Stomach (tissue), 9 donors: ENCODE results near the gene LRRC4B. TPM values are rescaled to one million over a fixed set of nuclear protein-coding genes. Genes with fewer than 3 reads are reported as not detected.

ENCODE experiments used
- DNase-seq, 2 donors: peaks; one replicate each; pipeline versions ENCODE4 v3.0.0 to v3.0.0-alpha.2; 2013 to 2019
- H3K27ac ChIP-seq, 5 donors: fragments of 200-600 bp in 4 of 5; sonication (generic) in 4 of 5; one replicate each; pipeline ENCODE4 v1.5.1; 2013 to 2019; ENCODE audit warnings: mild to moderate bottlenecking in 1 of 5, moderate library complexity in 1 of 5
- H3K27me3 ChIP-seq, 3 donors: fragments of 200-600 bp; sonication (generic); one replicate each; pipeline ENCODE4 v1.5.1; 2017 to 2019; ENCODE audit warnings: mixed run types in 1 of 3
- H3K36me3 ChIP-seq, 4 donors: fragments of 200-600 bp; sonication (generic); 1 replicate in 3 of 4; 2 replicates in 1 of 4; pipeline ENCODE4 v1.5.1; 2016 to 2019
- H3K4me1 ChIP-seq, 4 donors: fragments of 200-600 bp; sonication (generic); one replicate each; pipeline ENCODE4 v1.5.1; 2016 to 2019
- H3K4me3 ChIP-seq, 4 donors: fragments of 200-600 bp; sonication (generic) in 3 of 4; one replicate each; pipeline ENCODE4 v1.5.1; 2016 to 2019; ENCODE audit warnings: mild to moderate bottlenecking in 1 of 4
- H3K9me3 ChIP-seq, 4 donors: fragments of 200-600 bp; sonication (generic); one replicate each; pipeline ENCODE4 v1.5.1; 2016 to 2019
- EP300 ChIP-seq: sonication (generic); formaldehyde crosslinking; IDR thresholded peaks from one replicate; pipeline ENCODE4 v1.6.1; 2017; ENCODE audit warnings: antibody characterized with exemption
- POLR2A ChIP-seq, 4 donors: fragments of 450-650 bp; IDR thresholded peaks; one replicate each; pipeline ENCODE4 v1.6.1; 2016; ENCODE audit warnings: antibody characterized with exemption in 4 of 4, control low read depth in 2 of 4, mild to moderate bottlenecking in 1 of 4, moderate library complexity in 1 of 4
- POLR2AphosphoS5 ChIP-seq, 3 donors: sonication (generic); formaldehyde crosslinking; IDR thresholded peaks; one replicate each; pipeline ENCODE4 v1.6.1; 2016; ENCODE audit warnings: antibody characterized with exemption in 3 of 3
- WGBS, 5 donors: extraction: QIAGEN DNeasy Blood & Tissue Kit in 3 of 5; methylation state at CpG; one replicate each; pipeline versions ENCODE4 v1.1.5 to v1.1.7; 2013 to 2018; 5-methylcytosine and 5-hydroxymethylcytosine counted together
- intact Hi-C: fragments of 100-400 bp; cut with DNase I; formaldehyde crosslinking; loops from one replicate; pipeline ENCODE4 v1.15.1; 2023; ENCODE audit warnings: low total_unique reads
- polyA plus RNA-seq, 3 donors: library from polyadenylated mRNA; stranded (reverse); fragments of 200-250 nt; gene quantifications; one replicate each; pipeline ENCODE4 v1.2.3, GENCODE V29; 2013
- total RNA-seq, 5 donors: library from RNA; depleted of rRNA; stranded (reverse); fragments of >200 nt; gene quantifications; one replicate each; pipeline versions ENCODE4 v1.1.0 to v1.2.3, GENCODE V29; 2014 to 2016
- TF ChIP-seq, protein P1 (sequence below), 7 experiments: fragments of 450-650 bp in 4 of 7; fragments of 200-600 bp in 3 of 7; sonication (generic) in 3 of 7; IDR thresholded peaks; one replicate each; pipeline ENCODE4 v1.5.1; 2016 to 2019; ENCODE audit warnings: antibody characterized with exemption in 7 of 7, control low read depth in 2 of 7, mild to moderate bottlenecking in 1 of 7
- donor health status: healthy with polysubstance abuse.
- donor health status: Bipolar disorder and iron deficiency.
- donor health status: healthy.

The LRRC4B gene
- total and polyA plus RNA-seq, 8 donors, result 0.45 to 4.4 (median 1.5) TPM; not detected in 1

- intact Hi-C loops, result no loop called here
- H3K36me3 ChIP-seq, result peaks cover 0 to 17% (median 2%) of the 10 kb centered on the region in 4 donors
- 94 to 96% (median 94%) methylated on average over 51 to 87 of the region's 87 CpGs for WGBS, 5 donors
- no peak overlapping the region for H3K27ac ChIP-seq
- no peak for DNase-seq
- no peaks in the 10 kb centered on the region for H3K4me1 ChIP-seq
- H3K27me3 ChIP-seq, result peaks cover 0 to 15% (median 6%) of the 10 kb centered on the region in 3 donors
- no peak overlapping the region for H3K4me3 ChIP-seq
- TF ChIP-seq EP300 (no peak), POLR2AphosphoS5 (IDR thresholded peaks at IDR 0.05) (no peak), POLR2A (IDR thresholded peaks at IDR 0.05) (no peak)
- TF ChIP-seq, protein P1, sequence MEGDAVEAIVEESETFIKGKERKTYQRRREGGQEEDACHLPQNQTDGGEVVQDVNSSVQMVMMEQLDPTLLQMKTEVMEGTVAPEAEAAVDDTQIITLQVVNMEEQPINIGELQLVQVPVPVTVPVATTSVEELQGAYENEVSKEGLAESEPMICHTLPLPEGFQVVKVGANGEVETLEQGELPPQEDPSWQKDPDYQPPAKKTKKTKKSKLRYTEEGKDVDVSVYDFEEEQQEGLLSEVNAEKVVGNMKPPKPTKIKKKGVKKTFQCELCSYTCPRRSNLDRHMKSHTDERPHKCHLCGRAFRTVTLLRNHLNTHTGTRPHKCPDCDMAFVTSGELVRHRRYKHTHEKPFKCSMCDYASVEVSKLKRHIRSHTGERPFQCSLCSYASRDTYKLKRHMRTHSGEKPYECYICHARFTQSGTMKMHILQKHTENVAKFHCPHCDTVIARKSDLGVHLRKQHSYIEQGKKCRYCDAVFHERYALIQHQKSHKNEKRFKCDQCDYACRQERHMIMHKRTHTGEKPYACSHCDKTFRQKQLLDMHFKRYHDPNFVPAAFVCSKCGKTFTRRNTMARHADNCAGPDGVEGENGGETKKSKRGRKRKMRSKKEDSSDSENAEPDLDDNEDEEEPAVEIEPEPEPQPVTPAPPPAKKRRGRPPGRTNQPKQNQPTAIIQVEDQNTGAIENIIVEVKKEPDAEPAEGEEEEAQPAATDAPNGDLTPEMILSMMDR (IDR thresholded peaks at IDR 0.05), result no peak
- H3K9me3 ChIP-seq, result no peaks in the 10 kb centered on the region
Measured at GRCh38 chr19:50518091-50519005, 49.9 kb downstream of the LRRC4B start.

- 92 to 98% (median 96%) methylated on average over 17 to 37 of the region's 37 CpGs for WGBS, 5 donors
- Histone ChIP-seq H3K27me3 (peaks cover 0 to 15% (median 6%) of the 10 kb centered on the region in 3 donors), H3K4me1 (no peaks in the 10 kb centered on the region), H3K36me3 (peaks cover 0 to 17% (median 2%) of the 10 kb centered on the region in 4 donors), H3K9me3 (no peaks in the 10 kb centered on the region), H3K4me3 (no peak overlapping the region), H3K27ac (no peak overlapping the region)
- TF ChIP-seq POLR2A (IDR thresholded peaks at IDR 0.05) (no peak), POLR2AphosphoS5 (IDR thresholded peaks at IDR 0.05) (no peak), EP300 (no peak)
- TF ChIP-seq, protein P1 (IDR thresholded peaks at IDR 0.05), result no peak
- no peak for DNase-seq
- intact Hi-C loops, result no loop called here
Measured at GRCh38 chr19:50517704-50518075, 50.5 kb downstream of the LRRC4B start.

DNA sequence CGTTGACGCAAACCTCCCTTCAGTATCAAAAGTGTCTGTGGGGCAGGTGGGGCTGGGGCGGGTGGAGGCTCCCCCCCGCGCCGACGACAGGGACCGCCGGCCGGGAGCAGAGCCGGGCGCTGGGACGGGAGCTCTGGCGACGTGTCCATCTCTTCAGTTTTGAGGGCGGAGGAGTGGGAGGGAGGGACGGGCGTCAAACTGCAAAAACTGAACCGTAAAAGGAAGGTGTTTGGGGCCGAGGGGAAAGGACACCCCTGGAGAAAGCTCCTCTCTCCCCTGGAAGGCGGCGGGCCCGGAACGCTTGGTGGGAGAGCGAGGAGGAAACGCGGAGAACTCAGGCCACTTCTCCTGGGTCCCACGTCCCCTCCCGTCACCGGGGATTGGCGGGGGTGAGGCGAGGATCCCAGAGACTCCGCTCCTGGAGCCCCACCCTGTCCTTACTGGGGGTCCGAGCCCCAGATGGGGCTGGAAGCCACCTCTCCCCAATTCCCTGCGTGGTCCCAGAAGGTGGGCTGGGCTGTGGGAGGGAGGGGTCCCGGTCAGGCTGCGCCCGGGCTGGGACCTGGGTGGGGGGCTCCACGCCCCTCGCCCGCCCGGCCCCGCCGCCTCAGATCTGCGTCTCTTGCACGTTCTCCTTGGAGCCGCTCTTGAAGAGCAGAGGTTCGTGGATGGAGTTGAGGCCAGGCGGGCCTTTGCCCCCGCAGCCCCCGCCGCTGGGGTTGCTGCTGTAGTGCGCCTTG lies 51.1 kb downstream of the LRRC4B start:
- peaks cover 0 to 4% (median 3%) of the 10 kb centered on the region in 4 donors for H3K4me1 ChIP-seq
- intact Hi-C loops, result no loop called here
- no peak for DNase-seq
- TF ChIP-seq POLR2AphosphoS5 (IDR thresholded peaks at IDR 0.05) (no peak), POLR2A (IDR thresholded peaks at IDR 0.05) (no peak), EP300 (no peak)
- TF ChIP-seq, protein P1 (IDR thresholded peaks at IDR 0.05), result no peak
- H3K36me3 ChIP-seq, result peaks cover 0 to 17% (median 2%) of the 10 kb centered on the region in 4 donors
- H3K27me3 ChIP-seq, result peaks cover 0 to 15% (median 6%) of the 10 kb centered on the region in 3 donors
- no peak overlapping the region for H3K27ac ChIP-seq
- no peaks in the 10 kb centered on the region for H3K9me3 ChIP-seq
- no peak overlapping the region for H3K4me3 ChIP-seq
- 59 to 63% (median 60%) methylated on average over 43 to 53 of the region's 53 CpGs for WGBS, 5 donors

DNA sequence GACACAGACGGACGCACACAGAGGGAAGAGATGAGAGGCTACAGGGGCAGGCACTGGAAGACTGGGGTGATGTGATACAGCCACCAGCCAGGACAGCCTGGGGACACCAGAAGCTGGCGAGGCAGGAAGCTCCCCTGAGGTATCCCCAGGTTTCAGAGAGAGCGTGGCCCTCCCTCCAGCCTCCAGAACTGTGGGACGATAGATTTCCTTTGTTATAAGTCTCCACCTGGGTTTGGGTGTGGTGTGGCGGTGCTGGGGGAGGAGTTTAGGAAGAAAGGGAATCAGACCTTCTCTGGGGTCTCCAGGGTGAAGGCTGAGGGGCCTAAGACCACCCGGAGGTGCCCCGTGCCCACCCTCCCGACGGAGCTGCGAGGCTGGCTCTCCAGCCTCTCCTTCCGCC lies 51.8 kb downstream of the LRRC4B start:
- Histone ChIP-seq H3K36me3 (peaks cover 0 to 17% (median 2%) of the 10 kb centered on the region in 4 donors), H3K4me1 (peaks cover 0 to 11% (median 9%) of the 10 kb centered on the region in 4 donors), H3K27me3 (peaks cover 0 to 15% (median 6%) of the 10 kb centered on the region in 3 donors), H3K9me3 (no peaks in the 10 kb centered on the region), H3K27ac (no peak overlapping the region), H3K4me3 (no peak overlapping the region)
- DNase-seq, result no peak
- intact Hi-C loops, result no loop called here
- TF ChIP-seq, protein P1 (IDR thresholded peaks at IDR 0.05), result no peak
- TF ChIP-seq POLR2AphosphoS5 (IDR thresholded peaks at IDR 0.05) (no peak), POLR2A (IDR thresholded peaks at IDR 0.05) (no peak), EP300 (no peak)
- WGBS, 5 donors, result 41 to 57% (median 44%) methylated on average over 12 of the region's 12 CpGs
